Cardiac fibroblast (primary cell): ENCODE results near the gene ANKRD10.

Experiments
- DNase-seq, 2 donors: peaks; one replicate each; pipeline versions ENCODE4 v3.0.0 to v3.0.0-alpha.2; 2010; ENCODE audit warnings: low read depth in 2 of 2
- H3K4me3 ChIP-seq, 2 donors: replicated peaks in 1 of 2; 1 replicate in 1 of 2; 2 replicates in 1 of 2; pipeline ENCODE4 v1.5.1; 2011; ENCODE audit warnings: low read depth in 2 of 2, low read length in 2 of 2, mild to moderate bottlenecking in 2 of 2, moderate library complexity in 1 of 2
- TF ChIP-seq, protein P1 (sequence below): IDR thresholded peaks from one replicate; pipeline ENCODE4 v1.5.1; 2011; ENCODE audit warnings: low read depth, mild to moderate bottlenecking, low read length, inconsistent platforms

The ANKRD10 gene

DNA sequence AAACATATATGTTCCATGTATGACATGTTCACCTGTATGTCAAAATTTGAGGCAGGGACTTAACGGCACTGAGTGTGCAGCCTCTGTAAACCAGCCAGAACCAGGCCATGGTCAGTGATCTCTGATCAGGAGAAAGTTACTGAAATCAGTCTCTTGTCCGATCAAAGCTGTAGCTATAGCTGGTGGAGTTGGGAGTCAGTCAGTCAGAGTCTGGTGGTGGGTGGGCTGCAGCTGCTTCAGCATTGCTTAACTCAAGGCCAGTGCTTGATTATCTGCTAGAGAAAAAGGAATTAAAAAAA lies 78.3 kb downstream of the ANKRD10 start:
- TF ChIP-seq, protein P1, sequence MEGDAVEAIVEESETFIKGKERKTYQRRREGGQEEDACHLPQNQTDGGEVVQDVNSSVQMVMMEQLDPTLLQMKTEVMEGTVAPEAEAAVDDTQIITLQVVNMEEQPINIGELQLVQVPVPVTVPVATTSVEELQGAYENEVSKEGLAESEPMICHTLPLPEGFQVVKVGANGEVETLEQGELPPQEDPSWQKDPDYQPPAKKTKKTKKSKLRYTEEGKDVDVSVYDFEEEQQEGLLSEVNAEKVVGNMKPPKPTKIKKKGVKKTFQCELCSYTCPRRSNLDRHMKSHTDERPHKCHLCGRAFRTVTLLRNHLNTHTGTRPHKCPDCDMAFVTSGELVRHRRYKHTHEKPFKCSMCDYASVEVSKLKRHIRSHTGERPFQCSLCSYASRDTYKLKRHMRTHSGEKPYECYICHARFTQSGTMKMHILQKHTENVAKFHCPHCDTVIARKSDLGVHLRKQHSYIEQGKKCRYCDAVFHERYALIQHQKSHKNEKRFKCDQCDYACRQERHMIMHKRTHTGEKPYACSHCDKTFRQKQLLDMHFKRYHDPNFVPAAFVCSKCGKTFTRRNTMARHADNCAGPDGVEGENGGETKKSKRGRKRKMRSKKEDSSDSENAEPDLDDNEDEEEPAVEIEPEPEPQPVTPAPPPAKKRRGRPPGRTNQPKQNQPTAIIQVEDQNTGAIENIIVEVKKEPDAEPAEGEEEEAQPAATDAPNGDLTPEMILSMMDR: no peak
- DNase-seq: no peak
- no peak overlapping the region for H3K4me3 ChIP-seq

DNA sequence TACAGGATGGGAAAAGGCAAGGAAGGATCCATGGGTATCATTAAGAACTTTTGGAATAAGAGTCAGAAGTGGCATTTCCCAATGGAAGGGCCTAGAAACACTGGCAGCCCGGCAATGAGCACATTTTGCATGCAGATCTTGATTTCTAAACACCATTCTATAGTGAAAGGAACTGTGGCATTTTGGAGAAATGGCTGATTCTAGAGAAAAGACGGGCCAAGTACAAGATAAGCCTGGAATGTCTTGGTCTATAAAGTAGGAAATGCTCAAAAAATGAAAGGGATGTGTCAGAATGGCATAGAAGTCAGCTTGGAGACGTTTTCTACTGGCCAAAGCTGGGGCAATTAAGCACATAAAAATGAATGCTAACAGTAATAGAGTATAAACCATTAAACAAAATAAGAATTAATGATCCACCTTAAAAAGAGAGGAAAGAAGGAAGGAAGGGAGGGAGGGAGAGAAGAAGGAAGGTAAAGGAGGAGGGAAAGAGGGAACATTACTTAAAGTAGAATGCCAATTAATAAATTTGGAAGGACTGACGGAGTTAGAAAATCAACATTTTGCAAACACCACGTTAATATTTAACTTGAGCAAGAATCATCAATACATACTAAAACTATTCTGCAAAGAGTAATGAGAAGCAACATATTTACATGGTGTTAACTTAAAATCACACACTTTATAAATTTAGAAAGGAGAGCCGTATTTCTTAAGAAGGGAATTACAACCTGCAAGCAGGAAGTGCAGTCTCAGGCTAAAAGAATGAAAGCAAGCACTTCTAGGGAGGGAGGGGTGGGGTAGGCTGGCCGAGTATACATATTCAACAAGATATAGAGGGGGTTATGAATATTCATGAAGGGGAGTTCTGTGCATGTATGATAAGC lies 78.9 kb downstream of the ANKRD10 start:
- H3K4me3 ChIP-seq: no peak overlapping the region
- TF ChIP-seq, protein P1: no peak
- DNase-seq: peak in 1 of 2 donors; percentile 60

DNA sequence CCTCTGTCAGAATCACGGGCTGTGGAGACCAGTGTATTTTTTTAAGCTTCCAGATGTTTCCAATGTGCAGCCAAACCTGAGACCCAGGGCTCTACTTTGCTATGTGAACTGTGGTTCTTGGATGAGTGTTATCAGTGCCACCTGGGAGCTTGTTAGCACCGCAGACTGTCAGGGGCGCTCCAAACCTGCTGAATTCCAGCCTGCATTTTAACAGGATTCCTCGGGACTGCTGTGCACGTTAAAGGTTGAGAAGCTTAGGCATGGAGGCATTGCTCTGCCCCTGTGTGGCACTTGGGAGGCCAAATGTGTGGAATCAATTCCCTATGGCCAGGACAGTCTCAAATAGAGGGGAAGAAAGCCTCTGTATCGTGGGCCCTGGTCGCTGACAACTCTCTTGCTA lies 80.3 kb downstream of the ANKRD10 start:
- H3K4me3 ChIP-seq: no peak overlapping the region
- no peak for DNase-seq
- TF ChIP-seq, protein P1: no peak

DNA sequence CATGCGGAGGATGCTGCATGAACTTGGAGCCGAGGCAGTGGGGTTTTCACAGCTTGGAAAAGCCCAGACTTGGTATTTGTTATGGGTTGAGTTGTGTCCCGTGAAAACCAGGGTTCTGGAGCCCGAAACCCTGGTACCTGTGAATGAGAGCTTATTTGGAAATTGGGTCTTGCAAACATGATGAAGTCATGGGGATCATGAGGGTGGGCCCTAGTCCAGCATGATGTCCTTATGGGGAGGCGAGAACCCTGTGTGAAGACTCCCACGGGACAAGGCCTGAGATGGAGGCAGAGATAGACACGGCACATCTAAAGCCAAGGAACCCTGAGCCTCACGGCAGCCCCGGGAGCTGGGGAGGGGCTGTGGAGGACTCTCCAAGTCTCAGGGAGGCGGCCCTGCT lies 82.3 kb downstream of the ANKRD10 start:
- no peak overlapping the region for H3K4me3 ChIP-seq
- DNase-seq: no peak
- TF ChIP-seq, protein P1: no peak

DNA sequence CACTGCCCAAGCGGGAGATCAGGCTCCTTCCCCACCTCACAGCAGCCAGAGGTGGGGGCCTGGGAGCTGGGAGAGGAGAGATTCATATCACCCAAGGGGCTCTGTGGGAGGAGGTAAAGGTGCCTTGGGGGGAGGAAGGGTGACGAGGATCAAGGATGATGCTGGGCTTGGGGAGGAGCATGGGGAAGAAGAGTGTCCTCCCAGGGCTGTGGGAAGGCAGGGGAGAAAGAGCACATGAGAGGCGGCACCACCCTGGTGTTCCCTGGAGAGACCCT lies 82.7 kb downstream of the ANKRD10 start:
- TF ChIP-seq, protein P1: no peak
- no peak overlapping the region for H3K4me3 ChIP-seq
- no peak for DNase-seq

DNA sequence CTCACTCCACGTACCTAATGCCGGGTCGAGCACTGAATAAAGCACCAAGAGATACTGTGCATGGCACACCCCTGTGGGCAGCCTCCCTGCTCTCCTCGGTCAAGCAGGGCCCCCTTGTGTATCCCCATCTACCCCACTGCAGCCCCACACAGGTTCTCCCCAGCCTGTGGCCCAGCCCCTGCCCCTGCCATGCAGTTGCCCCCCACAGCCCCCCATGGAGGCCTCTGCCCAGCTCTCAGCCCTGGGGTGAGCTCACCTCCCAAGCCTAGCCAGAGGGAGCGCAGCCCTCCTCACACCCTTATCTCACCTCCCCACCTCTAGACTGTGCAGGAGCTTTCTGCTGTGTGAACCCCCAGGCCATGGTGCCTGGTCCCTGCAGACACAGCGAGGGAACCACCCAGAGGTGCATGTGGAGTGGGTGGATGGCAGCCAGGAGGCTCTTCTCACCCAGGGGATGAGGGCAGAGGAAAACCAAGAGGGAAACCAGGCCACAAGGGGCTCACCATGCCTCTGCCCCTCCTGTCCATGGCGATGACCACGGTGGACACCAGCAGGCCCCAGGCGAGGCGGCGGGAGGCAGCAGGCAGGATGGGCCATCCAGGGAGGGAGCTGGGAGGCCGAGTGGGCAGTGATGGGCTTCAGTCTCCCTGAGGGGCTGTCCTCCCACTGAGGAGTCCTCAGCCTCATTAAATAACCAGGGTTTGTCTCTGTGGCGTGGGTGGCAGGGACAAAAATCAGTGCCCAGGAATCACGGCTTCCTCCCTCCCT lies 83.2 kb downstream of the ANKRD10 start:
- DNase-seq: no peak
- TF ChIP-seq, protein P1: no peak
- H3K4me3 ChIP-seq: no peak overlapping the region
